ENCODE results near the gene ZFYVE28. TPM values are rescaled to one million over a fixed set of nuclear protein-coding genes. Genes with fewer than 3 reads are reported as not detected.

Gene ZFYVE28
- total RNA-seq, 2 experiments from 2014 or later = 26.2 to 28.0 TPM

DNA sequence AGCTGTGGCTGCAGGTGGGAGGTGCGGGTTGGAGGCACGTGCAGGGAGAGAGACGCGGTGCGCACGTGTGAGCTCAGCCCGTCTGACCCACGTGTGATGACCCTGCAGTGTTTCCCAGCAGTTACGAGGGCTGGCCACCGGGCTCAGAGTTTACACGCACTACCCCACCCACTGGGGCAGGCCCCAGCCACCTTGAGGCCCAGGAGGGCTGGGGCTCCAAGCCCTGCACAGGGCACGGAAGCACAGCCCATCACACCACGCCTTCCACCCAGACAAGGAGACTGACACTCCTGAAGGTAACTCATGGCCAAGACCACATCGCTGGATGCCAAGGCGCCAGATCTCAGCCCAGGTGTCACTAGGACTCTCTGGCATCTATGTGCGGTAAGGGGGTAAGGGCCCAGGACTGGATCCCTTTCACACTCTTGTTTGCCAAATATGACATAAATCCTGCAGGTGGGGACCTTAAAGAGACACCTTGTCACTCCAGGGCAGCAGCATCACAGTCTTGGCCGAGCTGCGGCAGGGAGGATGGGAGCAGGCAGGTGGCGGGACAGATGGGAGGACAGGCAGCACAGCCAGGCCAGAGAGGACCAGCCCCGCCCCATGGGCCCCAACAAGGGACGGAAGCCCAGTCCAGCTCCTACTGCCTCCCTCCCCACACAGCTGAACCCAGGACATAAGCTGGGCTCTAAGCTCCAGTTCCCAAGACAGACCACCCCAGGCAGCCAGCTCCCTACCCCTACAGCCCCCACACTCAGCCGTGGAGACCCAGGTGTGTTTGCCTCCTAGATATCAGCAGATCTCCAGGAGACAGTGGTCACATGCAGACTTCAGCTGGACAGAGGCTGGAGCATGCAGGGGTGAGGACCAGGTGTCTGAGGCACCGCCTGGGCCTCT, 56.8 kb downstream of the ZFYVE28 start:
- ChIA-PET POLR2A (interaction anchor here (0.9 to 1.8 kb wide), 3 partner anchors 71 to 107 kb away, joined by 3 to 5 read pairs (median 3); partner anchors contain the start of gene RNF4), CTCF (interaction anchor here (0.5 to 1.6 kb wide), 4 partner anchors 51 to 142 kb away, joined by 3 to 4 read pairs (median 3); no protein-coding TSS in a partner anchor)
- intact Hi-C loops (cut with DNase I, micrococcal nuclease) = loop anchor here in 1 of 2 experiments (5.0 kb wide), 2 partner anchors 99 to 119 kb away; partner anchors contain the start of genes HAUS3, MXD4 and POLN
- Mint-ChIP-seq H3K36me3 (ENCODE audit: low read depth) (no peaks in the 10 kb centered on the region), H3K4me1 (ENCODE audit: low read depth) (peaks cover 21% of the 10 kb centered on the region), H3K9me3 (no peaks in the 10 kb centered on the region), H3K27me3 (no peaks in the 10 kb centered on the region), H3K4me3 (peak overlapping the region; percentile 30), H3K27ac (peak overlapping the region; percentile 30)
- H3K27ac ChIP-seq (ENCODE audit: low read depth in 1 of 2, low read length in 2 of 2) = no peak overlapping the region
- H3K4me3 ChIP-seq (ENCODE audit: low read length) = no peak overlapping the region
- H3K9me3 ChIP-seq (ENCODE audit: control insufficient read depth in 1 of 2, insufficient read depth in 1 of 2, low read length in 2 of 2) = no peaks in the 10 kb centered on the region
- no peaks in the 10 kb centered on the region for H3K27me3 ChIP-seq (ENCODE audit: control insufficient read depth in 1 of 2, insufficient read depth in 2 of 2, low read length in 2 of 2)
- no peak for TF ChIP-seq CTCF (IDR thresholded peaks at IDR 0.05)
- no peaks in the 10 kb centered on the region for H3K36me3 ChIP-seq (ENCODE audit: insufficient read depth, low read length)
- H3K4me1 ChIP-seq (ENCODE audit: insufficient read depth, low read length) = peaks cover 38% of the 10 kb centered on the region
- ATAC-seq (ENCODE audit: poor library complexity) (no peak), DNase-seq (no peak)

- ChIA-PET CTCF (interaction anchor here (1.4 kb wide), 1 partner anchor 140 kb away, joined by 3 read pairs; no protein-coding TSS in a partner anchor), POLR2A (interaction anchor here (0.9 to 1.8 kb wide), 4 partner anchors 52 to 109 kb away, joined by 3 to 5 read pairs (median 3); partner anchors contain the start of gene RNF4)
- H3K36me3 Mint-ChIP-seq (ENCODE audit: low read depth) = no peaks in the 10 kb centered on the region
- no peaks in the 10 kb centered on the region for H3K27me3 Mint-ChIP-seq
- H3K36me3 ChIP-seq (ENCODE audit: insufficient read depth, low read length) = no peaks in the 10 kb centered on the region
- peaks cover 32% of the 10 kb centered on the region for H3K4me1 ChIP-seq (ENCODE audit: insufficient read depth, low read length)
- DNase-seq = no peak
- H3K4me3 ChIP-seq (ENCODE audit: low read length) = no peak overlapping the region
- H3K27ac Mint-ChIP-seq = no peak overlapping the region
- no peak overlapping the region for H3K4me3 Mint-ChIP-seq
- no peak for TF ChIP-seq CTCF (IDR thresholded peaks at IDR 0.05)
- no peak overlapping the region for H3K27ac ChIP-seq (ENCODE audit: low read depth in 1 of 2, low read length in 2 of 2)
- peaks cover 21% of the 10 kb centered on the region for H3K4me1 Mint-ChIP-seq (ENCODE audit: low read depth)
- ATAC-seq (ENCODE audit: poor library complexity) = no peak
- intact Hi-C loops (cut with DNase I, micrococcal nuclease) = loop anchor here in 1 of 2 experiments (5.0 kb wide), 2 partner anchors 98 to 118 kb away; partner anchors contain the start of genes HAUS3, MXD4 and POLN
- H3K27me3 ChIP-seq (ENCODE audit: control insufficient read depth in 1 of 2, insufficient read depth in 2 of 2, low read length in 2 of 2) = no peaks in the 10 kb centered on the region
- H3K9me3 ChIP-seq (ENCODE audit: control insufficient read depth in 1 of 2, insufficient read depth in 1 of 2, low read length in 2 of 2) = no peaks in the 10 kb centered on the region
- H3K9me3 Mint-ChIP-seq = no peaks in the 10 kb centered on the region
Observed at GRCh38 chr4:2360396-2360730, 58.1 kb downstream of the ZFYVE28 start.

DNA sequence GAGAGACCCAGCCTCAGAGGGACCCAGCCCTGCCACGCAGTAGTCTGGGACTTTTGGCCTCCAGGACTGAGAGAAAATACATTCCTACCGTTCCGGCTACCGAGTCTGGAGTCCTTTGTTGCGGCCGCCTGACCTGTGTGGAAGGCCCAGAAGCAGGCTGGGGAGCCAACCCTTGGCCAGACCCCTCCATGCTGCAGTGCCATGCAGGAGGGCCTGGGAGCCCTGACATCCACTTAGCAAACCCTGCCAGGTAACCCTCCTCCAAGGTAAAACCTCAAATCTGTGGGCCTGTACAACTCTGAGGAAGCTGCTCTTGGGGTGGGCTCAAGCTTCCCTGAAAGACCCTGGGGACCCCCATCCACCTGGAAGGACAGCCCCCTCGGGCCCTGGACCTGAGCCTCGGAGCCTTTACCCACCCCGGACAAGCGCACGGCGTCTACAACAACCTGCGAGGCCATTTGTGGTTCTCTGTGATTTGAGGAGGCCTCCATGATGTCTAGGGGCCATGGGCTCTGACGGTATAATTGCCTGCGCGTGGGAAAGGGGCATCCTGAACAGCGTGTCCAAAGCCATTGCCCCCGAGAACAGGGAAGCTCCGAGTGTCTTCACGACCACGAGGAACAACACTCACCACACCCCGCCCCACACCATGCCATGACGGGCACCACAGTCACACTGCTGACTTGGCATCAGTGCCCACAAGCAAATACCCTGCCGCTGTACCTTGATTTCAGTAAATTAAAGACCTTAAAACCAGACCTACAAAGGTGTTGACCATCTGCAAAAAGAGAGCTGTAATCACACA, 58.7 kb downstream of the ZFYVE28 start:
- ChIA-PET POLR2A (interaction anchor here (1.0 to 1.8 kb wide), 2 partner anchors 53 to 109 kb away, joined by 3 read pairs; partner anchors contain the start of gene RNF4), CTCF (no interaction called here)
- Mint-ChIP-seq H3K4me1 (ENCODE audit: low read depth) (peaks cover 23% of the 10 kb centered on the region), H3K36me3 (ENCODE audit: low read depth) (no peaks in the 10 kb centered on the region), H3K27ac (no peak overlapping the region), H3K9me3 (no peaks in the 10 kb centered on the region), H3K4me3 (no peak overlapping the region), H3K27me3 (no peaks in the 10 kb centered on the region)
- no peak for ATAC-seq (ENCODE audit: poor library complexity)
- Histone ChIP-seq H3K36me3 (ENCODE audit: insufficient read depth, low read length) (no peaks in the 10 kb centered on the region), H3K9me3 (ENCODE audit: control insufficient read depth in 1 of 2, insufficient read depth in 1 of 2, low read length in 2 of 2) (no peaks in the 10 kb centered on the region), H3K27ac (ENCODE audit: low read depth in 1 of 2, low read length in 2 of 2) (no peak overlapping the region), H3K4me3 (ENCODE audit: low read length) (no peak overlapping the region), H3K4me1 (ENCODE audit: insufficient read depth, low read length) (peaks cover 28% of the 10 kb centered on the region), H3K27me3 (ENCODE audit: control insufficient read depth in 1 of 2, insufficient read depth in 2 of 2, low read length in 2 of 2) (no peaks in the 10 kb centered on the region)
- intact Hi-C loops (cut with DNase I, micrococcal nuclease) = loop anchor here in 1 of 2 experiments (5.0 kb wide), 2 partner anchors 97 to 117 kb away; partner anchors contain the start of genes HAUS3, MXD4 and POLN
- TF ChIP-seq CTCF (IDR thresholded peaks at IDR 0.05) = no peak
- DNase-seq = no peak

All from CD4-positive, alpha-beta T cell (primary cell).